Liver (tissue), 9 donors: ENCODE data around the gene SCGB1C2. TPM values are rescaled to one million over a fixed set of nuclear protein-coding genes. Genes with fewer than 3 reads are reported as not detected.

Source experiments
- DNase-seq: peaks from one replicate; pipeline ENCODE4 v3.0.0-alpha.2; 2017; ENCODE audit warnings: low spot score
- H3K27ac ChIP-seq, 2 donors: one replicate each; pipeline ENCODE4 v1.7.0; 2013; ENCODE audit warnings: inconsistent platforms in 2 of 2, low read length in 2 of 2, control low read depth in 1 of 2, low read depth in 1 of 2, mild to moderate bottlenecking in 1 of 2
- H3K27me3 ChIP-seq, 4 donors: one replicate each; pipeline versions ENCODE4 v1.6.1 to v1.7.0; 2013; ENCODE audit warnings: low read length in 3 of 4, inconsistent platforms in 1 of 4, mild to moderate bottlenecking in 1 of 4, moderate library complexity in 1 of 4; ENCODE audit not compliant: control insufficient read depth in 4 of 4, insufficient read depth in 4 of 4
- H3K36me3 ChIP-seq, 4 donors: one replicate each; pipeline versions ENCODE4 v1.6.1 to v1.7.0; 2013; ENCODE audit warnings: low read length in 3 of 4, mild to moderate bottlenecking in 3 of 4, low read depth in 1 of 4, moderate library complexity in 1 of 4; ENCODE audit not compliant: control insufficient read depth in 4 of 4, insufficient read depth in 3 of 4
- H3K4me1 ChIP-seq, 4 donors: one replicate each; pipeline versions ENCODE4 v1.6.1 to v1.7.0; 2013; ENCODE audit warnings: low read length in 3 of 4, mild to moderate bottlenecking in 3 of 4, moderate library complexity in 1 of 4; ENCODE audit not compliant: control insufficient read depth in 4 of 4, insufficient read depth in 4 of 4
- H3K4me3 ChIP-seq, 3 donors: one replicate each; pipeline versions ENCODE4 v1.6.1 to v1.7.0; 2013; ENCODE audit warnings: low read length in 3 of 3, control low read depth in 1 of 3, low read depth in 1 of 3, mild to moderate bottlenecking in 1 of 3
- H3K9ac ChIP-seq, 2 donors: one replicate each; pipeline ENCODE4 v1.7.0; 2013; ENCODE audit warnings: low read length in 2 of 2, mild to moderate bottlenecking in 2 of 2, moderate library complexity in 2 of 2, control low read depth in 1 of 2, low read depth in 1 of 2
- H3K9me3 ChIP-seq, 4 donors: one replicate each; pipeline versions ENCODE4 v1.6.1 to v1.7.0; 2013; ENCODE audit warnings: low read length in 3 of 4; ENCODE audit not compliant: control insufficient read depth in 4 of 4
- EGR1 ChIP-seq, 2 donors: IDR thresholded peaks; 2 replicates each; pipeline ENCODE4 v1.6.1; 2016 to 2018; ENCODE audit warnings: antibody characterized with exemption in 2 of 2, low read depth in 2 of 2
- FOXA1 ChIP-seq: IDR thresholded peaks from 2 replicates; pipeline ENCODE4 v1.6.1; 2016; ENCODE audit warnings: antibody characterized with exemption
- FOXA2 ChIP-seq: IDR thresholded peaks from 2 replicates; pipeline ENCODE4 v1.6.1; 2016; ENCODE audit warnings: antibody characterized with exemption
- GABPA ChIP-seq, 2 donors: IDR thresholded peaks in 1 of 2; conservative IDR thresholded peaks in 1 of 2; 2 replicates each; pipeline ENCODE4 v1.6.1; 2016; ENCODE audit warnings: antibody characterized with exemption in 2 of 2, mild to moderate bottlenecking in 1 of 2, moderate library complexity in 1 of 2
- HNF4A ChIP-seq, 2 donors: conservative IDR thresholded peaks; 2 replicates each; pipeline ENCODE4 v1.6.1; 2016; ENCODE audit warnings: antibody characterized with exemption in 2 of 2, mild to moderate bottlenecking in 2 of 2
- HNF4G ChIP-seq: IDR thresholded peaks from 2 replicates; pipeline ENCODE4 v1.6.1; 2016; ENCODE audit warnings: antibody characterized with exemption
- JUND ChIP-seq, 2 donors: IDR thresholded peaks; 2 replicates each; pipeline ENCODE4 v1.6.1; 2016; ENCODE audit warnings: antibody characterized with exemption in 2 of 2
- NR2F2 ChIP-seq: IDR thresholded peaks from 2 replicates; pipeline ENCODE4 v1.6.1; 2016; ENCODE audit warnings: antibody characterized with exemption
- RAD21 ChIP-seq, 2 donors: IDR thresholded peaks; 2 replicates each; pipeline ENCODE4 v1.6.1; 2016; ENCODE audit warnings: antibody characterized with exemption in 2 of 2, mild to moderate bottlenecking in 2 of 2
- RXRA ChIP-seq, 2 donors: IDR thresholded peaks; 2 replicates each; pipeline ENCODE4 v1.6.1; 2017 to 2018; ENCODE audit warnings: antibody characterized with exemption in 2 of 2, mild to moderate bottlenecking in 1 of 2
- SP1 ChIP-seq: IDR thresholded peaks from 2 replicates; pipeline ENCODE4 v1.6.1; 2018; ENCODE audit warnings: antibody characterized with exemption, mild to moderate bottlenecking
- TAF1 ChIP-seq: conservative IDR thresholded peaks from 2 replicates; pipeline ENCODE4 v1.6.1; 2016; ENCODE audit warnings: antibody characterized with exemption, mild to moderate bottlenecking
- YY1 ChIP-seq: IDR thresholded peaks from 2 replicates; pipeline ENCODE4 v1.6.1; 2016; ENCODE audit warnings: antibody characterized with exemption, mild to moderate bottlenecking
- WGBS: extraction: QIAGEN DNeasy Blood & Tissue Kit; methylation state at CpG from one replicate; pipeline ENCODE4 v1.1.7; 2013; 5-methylcytosine and 5-hydroxymethylcytosine counted together
- polyA plus RNA-seq, 2 donors: library from polyadenylated mRNA; stranded (reverse) in 1 of 2; unstranded in 1 of 2; fragments of 200-250 nt in 1 of 2; fragments of >200 nt in 1 of 2; fragmentation: Nextera tagmentation in 1 of 2; extraction: Ambion mirVana in 1 of 2; gene quantifications; one replicate each; pipeline versions ENCODE4 v1.2.1 to v1.2.3, GENCODE V29; 2013 to 2015
- total RNA-seq, 2 donors: library from RNA; depleted of rRNA; stranded (reverse); fragments of >200 nt; gene quantifications; one replicate each; pipeline ENCODE4 v1.2.3, GENCODE V29; 2014
- TF ChIP-seq, protein P1 (sequence below): IDR thresholded peaks from 2 replicates; pipeline ENCODE4 v1.6.1; 2016; ENCODE audit warnings: antibody characterized with exemption, mild to moderate bottlenecking
- TF ChIP-seq, protein P2 (sequence below): IDR thresholded peaks from 2 replicates; pipeline ENCODE4 v1.6.1; 2016; ENCODE audit warnings: antibody characterized with exemption
- TF ChIP-seq, protein P3 (sequence below): IDR thresholded peaks from 2 replicates; pipeline ENCODE4 v1.6.1; 2016; ENCODE audit warnings: antibody characterized with exemption
- TF ChIP-seq, protein P4 (sequence below): fragments of 150-350 bp; IDR thresholded peaks from 2 replicates; pipeline ENCODE4 v1.5.1; 2017; ENCODE audit warnings: improper control_type of control experiment, low read depth, low read length; ENCODE audit not compliant: missing input control
- donor health status: healthy.
- donor health status: healthy.
- donor health status: healthy.
- donor health status: healthy.
- donor health status: healthy.

Gene SCGB1C2
- total and polyA plus RNA-seq, 4 donors: not detected

DNA sequence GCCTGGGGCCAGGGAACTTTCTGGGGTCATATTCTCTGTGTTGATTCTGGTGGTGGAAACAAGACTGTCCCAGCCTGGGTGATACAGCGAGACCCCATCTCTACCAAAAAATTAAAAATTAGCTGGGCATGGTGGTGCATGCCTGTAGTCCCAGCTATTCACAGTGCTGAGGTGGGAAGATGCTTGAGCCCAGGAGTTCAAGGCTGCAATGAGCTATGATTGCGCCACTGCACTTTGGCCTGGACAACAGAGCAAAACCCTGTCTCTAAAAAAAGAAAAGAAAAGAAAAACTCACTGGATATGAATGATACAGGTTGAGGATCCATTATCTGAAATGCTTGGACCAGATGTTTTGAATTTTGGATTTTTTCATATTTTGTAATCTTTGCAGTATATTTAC, 13.6 kb downstream of the SCGB1C2 start:
- Histone ChIP-seq H3K27me3 (no peaks in the 10 kb centered on the region), H3K4me1 (peaks cover 3 to 12% (median 11%) of the 10 kb centered on the region in 4 donors), H3K27ac (peak overlapping the region in 1 of 2 donors; percentile 34), H3K36me3 (no peaks in the 10 kb centered on the region), H3K9ac (no peak overlapping the region), H3K9me3 (no peaks in the 10 kb centered on the region), H3K4me3 (no peak overlapping the region)
- TF ChIP-seq RXRA (IDR thresholded peaks at IDR 0.05): peak; percentile 71 to 87
- no peak for TF ChIP-seq FOXA1
- peak; percentile 52 for TF ChIP-seq HNF4G
- TF ChIP-seq JUND (IDR thresholded peaks at IDR 0.05): peak in 1 of 2 donors; percentile 50
- TF ChIP-seq, protein P1, sequence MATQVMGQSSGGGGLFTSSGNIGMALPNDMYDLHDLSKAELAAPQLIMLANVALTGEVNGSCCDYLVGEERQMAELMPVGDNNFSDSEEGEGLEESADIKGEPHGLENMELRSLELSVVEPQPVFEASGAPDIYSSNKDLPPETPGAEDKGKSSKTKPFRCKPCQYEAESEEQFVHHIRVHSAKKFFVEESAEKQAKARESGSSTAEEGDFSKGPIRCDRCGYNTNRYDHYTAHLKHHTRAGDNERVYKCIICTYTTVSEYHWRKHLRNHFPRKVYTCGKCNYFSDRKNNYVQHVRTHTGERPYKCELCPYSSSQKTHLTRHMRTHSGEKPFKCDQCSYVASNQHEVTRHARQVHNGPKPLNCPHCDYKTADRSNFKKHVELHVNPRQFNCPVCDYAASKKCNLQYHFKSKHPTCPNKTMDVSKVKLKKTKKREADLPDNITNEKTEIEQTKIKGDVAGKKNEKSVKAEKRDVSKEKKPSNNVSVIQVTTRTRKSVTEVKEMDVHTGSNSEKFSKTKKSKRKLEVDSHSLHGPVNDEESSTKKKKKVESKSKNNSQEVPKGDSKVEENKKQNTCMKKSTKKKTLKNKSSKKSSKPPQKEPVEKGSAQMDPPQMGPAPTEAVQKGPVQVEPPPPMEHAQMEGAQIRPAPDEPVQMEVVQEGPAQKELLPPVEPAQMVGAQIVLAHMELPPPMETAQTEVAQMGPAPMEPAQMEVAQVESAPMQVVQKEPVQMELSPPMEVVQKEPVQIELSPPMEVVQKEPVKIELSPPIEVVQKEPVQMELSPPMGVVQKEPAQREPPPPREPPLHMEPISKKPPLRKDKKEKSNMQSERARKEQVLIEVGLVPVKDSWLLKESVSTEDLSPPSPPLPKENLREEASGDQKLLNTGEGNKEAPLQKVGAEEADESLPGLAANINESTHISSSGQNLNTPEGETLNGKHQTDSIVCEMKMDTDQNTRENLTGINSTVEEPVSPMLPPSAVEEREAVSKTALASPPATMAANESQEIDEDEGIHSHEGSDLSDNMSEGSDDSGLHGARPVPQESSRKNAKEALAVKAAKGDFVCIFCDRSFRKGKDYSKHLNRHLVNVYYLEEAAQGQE: peak; percentile 40
- TF ChIP-seq, protein P2, sequence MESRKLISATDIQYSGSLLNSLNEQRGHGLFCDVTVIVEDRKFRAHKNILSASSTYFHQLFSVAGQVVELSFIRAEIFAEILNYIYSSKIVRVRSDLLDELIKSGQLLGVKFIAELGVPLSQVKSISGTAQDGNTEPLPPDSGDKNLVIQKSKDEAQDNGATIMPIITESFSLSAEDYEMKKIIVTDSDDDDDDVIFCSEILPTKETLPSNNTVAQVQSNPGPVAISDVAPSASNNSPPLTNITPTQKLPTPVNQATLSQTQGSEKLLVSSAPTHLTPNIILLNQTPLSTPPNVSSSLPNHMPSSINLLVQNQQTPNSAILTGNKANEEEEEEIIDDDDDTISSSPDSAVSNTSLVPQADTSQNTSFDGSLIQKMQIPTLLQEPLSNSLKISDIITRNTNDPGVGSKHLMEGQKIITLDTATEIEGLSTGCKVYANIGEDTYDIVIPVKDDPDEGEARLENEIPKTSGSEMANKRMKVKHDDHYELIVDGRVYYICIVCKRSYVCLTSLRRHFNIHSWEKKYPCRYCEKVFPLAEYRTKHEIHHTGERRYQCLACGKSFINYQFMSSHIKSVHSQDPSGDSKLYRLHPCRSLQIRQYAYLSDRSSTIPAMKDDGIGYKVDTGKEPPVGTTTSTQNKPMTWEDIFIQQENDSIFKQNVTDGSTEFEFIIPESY: no peak
- TF ChIP-seq HNF4A (conservative IDR thresholded peaks at IDR 0.05): peak; percentile 90 to 94
- TF ChIP-seq YY1: no peak
- TF ChIP-seq SP1: peak; percentile 51
- DNase-seq: no peak
- 59% methylated on average over 2 of the region's 2 CpGs for WGBS

DNA sequence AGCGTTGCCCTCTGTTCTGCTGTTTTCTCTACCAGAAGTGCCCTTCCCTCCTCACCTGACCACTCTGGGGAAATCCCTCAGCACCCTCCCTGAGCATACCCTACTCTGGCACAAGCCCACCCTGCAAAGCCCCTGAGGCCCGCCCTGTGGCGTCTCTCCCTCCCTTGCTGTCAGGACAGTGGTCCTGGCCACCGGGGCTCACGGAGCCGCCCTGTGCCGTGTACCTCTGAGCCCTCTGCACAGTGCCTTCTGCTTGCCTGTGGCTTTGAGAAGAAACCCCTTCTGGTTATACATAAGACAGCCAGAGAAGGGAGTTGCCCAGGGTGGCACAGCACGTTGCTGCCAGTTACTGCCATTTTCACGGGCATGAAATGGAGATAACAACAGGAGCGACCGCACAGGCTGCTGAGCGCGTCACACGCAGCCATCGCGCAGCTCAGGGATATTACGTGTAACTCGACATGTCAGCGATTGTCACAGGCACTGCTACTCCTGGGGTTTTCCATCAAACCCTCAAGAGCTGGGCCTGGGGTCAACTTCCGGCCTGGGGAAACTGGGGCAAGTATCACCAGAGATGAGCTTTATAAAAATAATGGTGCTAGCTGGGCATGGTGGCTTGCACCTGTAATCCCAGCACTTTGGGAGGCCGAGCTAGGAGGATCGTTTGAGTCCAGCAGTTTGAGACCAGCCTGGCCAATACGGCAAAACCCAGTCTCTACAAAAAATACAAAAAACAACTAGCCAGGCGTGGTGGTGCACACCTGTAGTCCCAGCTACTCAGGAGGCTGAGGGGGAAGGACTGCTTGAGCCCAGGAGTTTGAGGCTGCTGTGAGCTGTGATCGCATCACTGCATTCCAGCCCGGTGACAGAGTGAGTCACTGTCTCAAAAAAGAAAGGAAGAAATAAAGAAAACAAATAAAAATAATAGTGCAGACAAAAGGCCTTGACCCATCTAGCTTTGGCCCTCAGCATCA, 14.8 kb downstream of the SCGB1C2 start:
- Histone ChIP-seq H3K27ac (no peak overlapping the region), H3K9ac (no peak overlapping the region), H3K36me3 (no peaks in the 10 kb centered on the region), H3K4me3 (no peak overlapping the region), H3K27me3 (no peaks in the 10 kb centered on the region), H3K4me1 (peaks cover 3 to 12% (median 11%) of the 10 kb centered on the region in 4 donors), H3K9me3 (no peaks in the 10 kb centered on the region)
- 87% methylated on average over 26 of the region's 26 CpGs for WGBS
- no peak for DNase-seq
- TF ChIP-seq SP1: no peak
- TF ChIP-seq RAD21 (IDR thresholded peaks at IDR 0.05): no peak
- no peak for TF ChIP-seq HNF4A (conservative IDR thresholded peaks at IDR 0.05)
- TF ChIP-seq, protein P1: no peak
- TF ChIP-seq EGR1 (IDR thresholded peaks at IDR 0.05; ENCODE audit: low read depth in 2 of 2): no peak
- TF ChIP-seq HNF4G: no peak
- no peak for TF ChIP-seq FOXA2
- no peak for TF ChIP-seq FOXA1
- no peak for TF ChIP-seq NR2F2
- TF ChIP-seq, protein P3, sequence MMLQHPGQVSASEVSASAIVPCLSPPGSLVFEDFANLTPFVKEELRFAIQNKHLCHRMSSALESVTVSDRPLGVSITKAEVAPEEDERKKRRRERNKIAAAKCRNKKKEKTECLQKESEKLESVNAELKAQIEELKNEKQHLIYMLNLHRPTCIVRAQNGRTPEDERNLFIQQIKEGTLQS: no peak
- TF ChIP-seq TAF1: no peak
- TF ChIP-seq, protein P2: no peak
- TF ChIP-seq RXRA (IDR thresholded peaks at IDR 0.05): no peak
- TF ChIP-seq, protein P4, sequence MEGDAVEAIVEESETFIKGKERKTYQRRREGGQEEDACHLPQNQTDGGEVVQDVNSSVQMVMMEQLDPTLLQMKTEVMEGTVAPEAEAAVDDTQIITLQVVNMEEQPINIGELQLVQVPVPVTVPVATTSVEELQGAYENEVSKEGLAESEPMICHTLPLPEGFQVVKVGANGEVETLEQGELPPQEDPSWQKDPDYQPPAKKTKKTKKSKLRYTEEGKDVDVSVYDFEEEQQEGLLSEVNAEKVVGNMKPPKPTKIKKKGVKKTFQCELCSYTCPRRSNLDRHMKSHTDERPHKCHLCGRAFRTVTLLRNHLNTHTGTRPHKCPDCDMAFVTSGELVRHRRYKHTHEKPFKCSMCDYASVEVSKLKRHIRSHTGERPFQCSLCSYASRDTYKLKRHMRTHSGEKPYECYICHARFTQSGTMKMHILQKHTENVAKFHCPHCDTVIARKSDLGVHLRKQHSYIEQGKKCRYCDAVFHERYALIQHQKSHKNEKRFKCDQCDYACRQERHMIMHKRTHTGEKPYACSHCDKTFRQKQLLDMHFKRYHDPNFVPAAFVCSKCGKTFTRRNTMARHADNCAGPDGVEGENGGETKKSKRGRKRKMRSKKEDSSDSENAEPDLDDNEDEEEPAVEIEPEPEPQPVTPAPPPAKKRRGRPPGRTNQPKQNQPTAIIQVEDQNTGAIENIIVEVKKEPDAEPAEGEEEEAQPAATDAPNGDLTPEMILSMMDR: no peak
- TF ChIP-seq GABPA (IDR thresholded peaks at IDR 0.05 in 1 of 2, conservative IDR thresholded peaks at IDR 0.05 in 1 of 2): no peak
